Stimulated activated CD4-positive, alpha-beta T cell treated with anti-CD3 and anti-CD28 coated beads, TNF-alpha, amount 100 ng/mL, for 4 hours (primary cell): Measurements from ENCODE around the gene LRRC51.
"Not testable (repeated sequence)": the region's sequence is repeated elsewhere in the genome, so short reads cannot be mapped to it uniquely, and the experiment has no call there.

Source experiments
- DNase-seq, 3 experiments: peaks; one replicate each; pipeline ENCODE4 v3.0.0-alpha.2; 2020; ENCODE audit warnings: low read depth in 3 of 3

The LRRC51 gene

GRCh38 chr11:72140661-72141060, 60.0 kb downstream of the LRRC51 start:
- no peak for DNase-seq

GRCh38 chr11:72141066-72141465, 60.4 kb downstream of the LRRC51 start:
- no peak for DNase-seq

DNA sequence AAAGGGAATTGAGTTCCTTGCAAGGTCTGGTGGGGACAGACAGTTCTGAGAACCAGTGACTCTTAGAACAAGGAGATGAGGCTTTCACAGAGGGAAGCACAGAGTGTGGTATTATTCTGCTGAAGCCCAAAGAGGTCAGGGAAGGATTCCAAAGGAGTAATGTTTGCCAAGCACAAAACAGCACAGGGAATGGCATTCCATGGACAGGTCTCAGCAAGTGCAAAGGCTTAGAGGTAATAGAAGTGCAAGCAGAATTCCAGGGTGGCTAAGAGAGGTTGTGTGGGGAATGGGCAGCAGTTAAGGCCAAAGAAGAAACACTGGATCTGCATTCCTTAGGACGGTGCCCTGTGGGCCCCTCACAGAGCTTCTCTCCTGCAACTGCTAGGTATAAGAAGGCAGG, 61.4 kb downstream of the LRRC51 start:
- DNase-seq: not testable (repeated sequence)

- not testable (repeated sequence) for DNase-seq
Observed at GRCh38 chr11:72142543-72142942, 61.9 kb downstream of the LRRC51 start.

DNA sequence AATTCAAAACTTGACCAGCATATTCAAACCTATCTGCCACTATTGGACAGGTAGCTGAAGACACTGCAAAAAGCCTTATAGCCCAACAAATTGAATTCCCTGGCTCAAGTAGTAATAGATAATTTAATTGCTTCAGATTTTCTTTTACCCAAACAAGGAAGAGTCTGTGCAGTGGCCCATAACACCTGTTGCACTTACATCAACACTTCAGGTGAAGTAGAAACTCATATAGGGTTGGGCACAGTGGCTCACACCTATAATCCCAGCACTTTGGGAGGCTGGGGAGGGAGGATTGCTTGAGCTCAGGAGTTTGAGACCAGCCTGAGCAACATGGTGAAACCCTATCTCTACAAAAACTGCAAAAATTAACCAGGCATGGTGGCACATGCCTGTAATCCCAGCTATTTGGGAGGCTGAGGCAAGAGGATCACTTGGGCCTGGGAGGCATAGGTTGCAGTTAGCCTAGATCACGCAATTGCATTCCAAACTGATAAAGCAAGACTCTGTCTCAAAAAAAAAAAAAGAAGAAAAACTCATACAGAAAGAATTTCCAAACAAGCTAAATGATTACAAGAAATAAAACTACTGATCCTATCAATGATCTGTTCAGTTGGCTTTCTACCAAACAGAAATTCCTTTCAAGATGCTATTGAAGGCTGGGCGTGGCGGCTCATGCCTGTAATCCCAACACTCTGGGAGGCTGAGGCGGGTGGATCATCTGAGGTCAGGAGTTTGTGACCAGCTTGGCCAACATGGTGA, 64.3 kb downstream of the LRRC51 start:
- DNase-seq: no peak
